Endothelial cell of umbilical vein (primary cell): ENCODE data around the gene SLC17A9. TPM values are rescaled to one million over a fixed set of nuclear protein-coding genes. Genes with fewer than 3 reads are reported as not detected.

Experiments used
- BruUV-seq: library from RNA; stranded (reverse); fragments of 400-500 nt; replicated peaks from 2 replicates; lab custom pipeline; 2021; lab: Mats Ljungman, UMichigan
- CTCF ChIA-PET: fragments of 300-600, 350-600 bp; sonication (Branson Sonifier 250); formaldehyde crosslinking; loops from one replicate; lab custom pipeline; 2021; ENCODE audit warnings: antibody characterized with exemption, inconsistent platforms; lab: Charles Lee
- POLR2A ChIA-PET: fragments of 300-600, 350-600 bp; sonication (Branson Sonifier 250); formaldehyde crosslinking; loops from one replicate; lab custom pipeline; 2021; ENCODE audit warnings: antibody characterized with exemption, inconsistent platforms; lab: Charles Lee
- DNase-seq: peaks from one replicate; pipeline ENCODE4 v3.0.0-alpha.2; 2011; ENCODE audit warnings: low read depth, low spot score
- FAIRE-seq: peaks from 2 replicates; lab custom pipeline; 2011; peaks lifted over from hg19 to GRCh38; lab: Jason Lieb, UNC
- H2AFZ ChIP-seq: 2 replicates; pipeline ENCODE4 v1.6.0; 2012; ENCODE audit warnings: low read depth, low read length, control low read depth, inconsistent platforms
- H3K27ac ChIP-seq: 2 replicates; pipeline ENCODE4 v1.5.1; 2011; ENCODE audit warnings: low read depth, mild to moderate bottlenecking, control low read depth, low read length, moderate library complexity; ENCODE audit not compliant: insufficient read depth
- H3K27me3 ChIP-seq, 2 experiments: 2 replicates each; pipeline versions ENCODE4 v1.6.0 to v1.6.1; 2011; ENCODE audit warnings: low read length in 2 of 2, mixed read lengths in 1 of 2; ENCODE audit not compliant: control insufficient read depth in 2 of 2, insufficient read depth in 2 of 2
- H3K36me3 ChIP-seq, 2 experiments: 2 replicates in 1 of 2; 3 replicates in 1 of 2; pipeline ENCODE4 v1.5.1; 2011; ENCODE audit warnings: low read length in 2 of 2, mild to moderate bottlenecking in 1 of 2, moderate library complexity in 1 of 2; ENCODE audit not compliant: control insufficient read depth in 2 of 2, insufficient read depth in 2 of 2; ENCODE audit errors: extremely low read depth in 1 of 2
- H3K4me1 ChIP-seq: 3 replicates; pipeline ENCODE4 v1.5.1; 2011; ENCODE audit warnings: mild to moderate bottlenecking, low read length; ENCODE audit not compliant: control insufficient read depth, insufficient read depth; ENCODE audit errors: extremely low read depth
- H3K4me2 ChIP-seq: 2 replicates; pipeline ENCODE4 v1.6.1; 2011; ENCODE audit warnings: low read length, control low read depth, mixed read lengths; ENCODE audit not compliant: insufficient read depth
- H3K4me3 ChIP-seq, 3 experiments: fragments of 200-600 bp in 1 of 3; sonication (generic), shearing (Covaris generic) in 1 of 3; replicated peaks in 1 of 3; 2 replicates each; pipeline ENCODE4 v1.5.1; 2011 to 2016; ENCODE audit warnings: control low read depth in 3 of 3, low read length in 3 of 3, mild to moderate bottlenecking in 2 of 3, inconsistent platforms in 1 of 3, low read depth in 1 of 3, moderate library complexity in 1 of 3; ENCODE audit not compliant: insufficient read depth in 1 of 3
- H3K79me2 ChIP-seq: 2 replicates; pipeline ENCODE4 v1.6.0; 2012; ENCODE audit warnings: low read length, inconsistent platforms; ENCODE audit not compliant: control insufficient read depth, insufficient read depth
- H3K9ac ChIP-seq: replicated peaks from 2 replicates; pipeline ENCODE3; 2011; ENCODE audit warnings: low read length, control low read depth; ENCODE audit not compliant: insufficient read depth; ENCODE audit errors: extremely low read depth
- H3K9me1 ChIP-seq: replicated peaks from 3 replicates; pipeline ENCODE4 v1.6.0; 2011; ENCODE audit warnings: mild to moderate bottlenecking, low read length; ENCODE audit not compliant: control insufficient read depth, insufficient read depth; ENCODE audit errors: extremely low read depth
- H3K9me3 ChIP-seq: replicated peaks from 2 replicates; pipeline ENCODE4 v1.5.1; 2012; ENCODE audit warnings: low read length, inconsistent platforms; ENCODE audit not compliant: control insufficient read depth, insufficient read depth
- H4K20me1 ChIP-seq: replicated peaks from 2 replicates; pipeline ENCODE3; 2011; ENCODE audit warnings: mild to moderate bottlenecking, low read length; ENCODE audit not compliant: control insufficient read depth, insufficient read depth; ENCODE audit errors: extremely low read depth
- EZH2 ChIP-seq: IDR thresholded peaks from 2 replicates; pipeline ENCODE4 v1.6.1; 2012; ENCODE audit warnings: borderline replicate concordance, low read depth, mild to moderate bottlenecking, moderate library complexity, low read length, inconsistent platforms; ENCODE audit not compliant: severe bottlenecking
- FOS ChIP-seq: IDR thresholded peaks from 2 replicates; pipeline ENCODE4 v1.6.1; 2011; ENCODE audit warnings: mild to moderate bottlenecking, low read length, moderate library complexity, borderline replicate concordance; ENCODE audit not compliant: insufficient read depth
- GATA2 ChIP-seq: IDR thresholded peaks from 2 replicates; pipeline ENCODE4 v1.7.0; 2011; ENCODE audit warnings: low read depth, mild to moderate bottlenecking, moderate library complexity, mixed read lengths, low read length; ENCODE audit not compliant: insufficient read length, insufficient read depth
- JUN ChIP-seq: IDR thresholded peaks from 2 replicates; pipeline ENCODE4 v1.6.1; 2011; ENCODE audit warnings: borderline replicate concordance, low read depth; ENCODE audit not compliant: insufficient read length, insufficient read depth
- MYC ChIP-seq: IDR thresholded peaks from one replicate; pipeline ENCODE4 v1.6.1; 2011; ENCODE audit warnings: mild to moderate bottlenecking, low read depth, low read length
- POLR2A ChIP-seq: IDR thresholded peaks from 2 replicates; pipeline ENCODE4 v1.6.1; 2012; ENCODE audit warnings: low read depth, mild to moderate bottlenecking, control low read depth, low read length
- POLR2AphosphoS5 ChIP-seq: IDR thresholded peaks from 2 replicates; pipeline ENCODE4 v1.6.1; 2012; ENCODE audit warnings: low read depth, mild to moderate bottlenecking, control low read depth, low read length, moderate library complexity; ENCODE audit not compliant: insufficient read depth
- dilution Hi-C: fragments of 300-500 bp; cut with MboI; formaldehyde crosslinking; loops from one replicate; pipeline ENCODE4 v1.15.0; 2019; ENCODE audit warnings: low sequenced_read_pairs; ENCODE audit not compliant: extremely low pct_ligation_motif_present
- intact Hi-C: fragments of 100-400 bp; cut with micrococcal nuclease; formaldehyde crosslinking; loops from one replicate; pipeline ENCODE4 v1.10.0; 2022
- polyA plus RNA-seq, 4 experiments: library from polyadenylated mRNA; depleted of rRNA in 3 of 4; stranded (reverse) in 3 of 4; unstranded in 1 of 4; fragments of >200 nt; gene quantifications; 2 replicates each; pipeline versions ENCODE4 v1.2.1 to v1.2.3, GENCODE V29; 2011 to 2012; ENCODE audit warnings: missing spikeins in 1 of 4
- total RNA-seq: library from RNA; stranded (reverse); gene quantifications from 2 replicates; pipeline ENCODE4 v1.2.3, GENCODE V29; 2021
- TF ChIP-seq, protein P1 (sequence below), 2 donors: IDR thresholded peaks; 1 replicate in 1 of 2; 2 replicates in 1 of 2; pipeline ENCODE4 v1.5.1; 2011; ENCODE audit warnings: low read length in 2 of 2, mild to moderate bottlenecking in 2 of 2, moderate library complexity in 2 of 2, control low read depth in 1 of 2, inconsistent platforms in 1 of 2, low read depth in 1 of 2; ENCODE audit not compliant: insufficient read depth in 1 of 2; ENCODE audit errors: extremely low read depth in 1 of 2
- TF ChIP-seq, protein P2 (sequence below): IDR thresholded peaks from 2 replicates; pipeline ENCODE4 v1.6.1; 2011; ENCODE audit not compliant: insufficient read depth, insufficient read length

SLC17A9 gene
- total and polyA plus RNA-seq, 2 donors (not counting 3 experiments of a cell fraction or from before 2014, with no cell fraction given) = 38.2 to 44.5 TPM

DNA sequence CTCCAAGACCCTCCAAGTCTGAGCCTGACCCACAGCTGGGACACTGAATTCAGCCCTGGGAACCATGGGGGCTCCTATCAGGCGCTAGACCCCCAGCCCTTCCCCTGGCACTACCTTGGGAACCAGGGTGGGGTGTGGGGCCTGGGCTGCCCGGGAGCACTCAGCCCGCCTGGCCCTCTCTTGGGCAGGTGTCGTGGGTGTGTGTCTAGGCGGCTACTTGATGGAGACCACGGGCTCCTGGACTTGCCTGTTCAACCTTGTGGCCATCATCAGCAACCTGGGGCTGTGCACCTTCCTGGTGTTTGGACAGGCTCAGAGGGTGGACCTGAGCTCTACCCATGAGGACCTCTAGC lies 14.6 kb downstream of the SLC17A9 start:
- no peak for FAIRE-seq
- intact Hi-C loops = no loop called here

More for the DNA sequence above, 14.6 kb downstream of the SLC17A9 start:
- ChIA-PET POLR2A (no interaction called here), CTCF (interaction anchor here (2.0 kb wide), 1 partner anchor 42 kb away, joined by 9 read pairs; no protein-coding TSS in a partner anchor)
- TF ChIP-seq GATA2 (no peak), MYC (no peak), POLR2AphosphoS5 (no peak), FOS (no peak), POLR2A (no peak), EZH2 (no peak), JUN (no peak)
- TF ChIP-seq, protein P1, sequence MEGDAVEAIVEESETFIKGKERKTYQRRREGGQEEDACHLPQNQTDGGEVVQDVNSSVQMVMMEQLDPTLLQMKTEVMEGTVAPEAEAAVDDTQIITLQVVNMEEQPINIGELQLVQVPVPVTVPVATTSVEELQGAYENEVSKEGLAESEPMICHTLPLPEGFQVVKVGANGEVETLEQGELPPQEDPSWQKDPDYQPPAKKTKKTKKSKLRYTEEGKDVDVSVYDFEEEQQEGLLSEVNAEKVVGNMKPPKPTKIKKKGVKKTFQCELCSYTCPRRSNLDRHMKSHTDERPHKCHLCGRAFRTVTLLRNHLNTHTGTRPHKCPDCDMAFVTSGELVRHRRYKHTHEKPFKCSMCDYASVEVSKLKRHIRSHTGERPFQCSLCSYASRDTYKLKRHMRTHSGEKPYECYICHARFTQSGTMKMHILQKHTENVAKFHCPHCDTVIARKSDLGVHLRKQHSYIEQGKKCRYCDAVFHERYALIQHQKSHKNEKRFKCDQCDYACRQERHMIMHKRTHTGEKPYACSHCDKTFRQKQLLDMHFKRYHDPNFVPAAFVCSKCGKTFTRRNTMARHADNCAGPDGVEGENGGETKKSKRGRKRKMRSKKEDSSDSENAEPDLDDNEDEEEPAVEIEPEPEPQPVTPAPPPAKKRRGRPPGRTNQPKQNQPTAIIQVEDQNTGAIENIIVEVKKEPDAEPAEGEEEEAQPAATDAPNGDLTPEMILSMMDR (IDR thresholded peaks at IDR 0.05; ENCODE audit: extremely low read depth in 1 of 2, insufficient read depth in 1 of 2, low read depth in 1 of 2, low read length in 2 of 2) = no peak
- TF ChIP-seq, protein P2, sequence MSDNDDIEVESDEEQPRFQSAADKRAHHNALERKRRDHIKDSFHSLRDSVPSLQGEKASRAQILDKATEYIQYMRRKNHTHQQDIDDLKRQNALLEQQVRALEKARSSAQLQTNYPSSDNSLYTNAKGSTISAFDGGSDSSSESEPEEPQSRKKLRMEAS = no peak
- peaks cover 0 to 3% of the 10 kb centered on the region in 2 experiments for H3K27me3 ChIP-seq
- no peak overlapping the region for H3K4me3 ChIP-seq
- no peak for DNase-seq
- no TSS peak for BruUV-seq
- dilution Hi-C loops = no loop called here
- H3K9ac ChIP-seq = no peak overlapping the region
- H3K27ac ChIP-seq = no peak overlapping the region
- no peaks in the 10 kb centered on the region for H3K9me1 ChIP-seq
- H3K4me2 ChIP-seq = no peak overlapping the region
- H3K4me1 ChIP-seq = no peaks in the 10 kb centered on the region
- no peaks in the 10 kb centered on the region for H3K9me3 ChIP-seq
- H2AFZ ChIP-seq = no peak overlapping the region
- H3K36me3 ChIP-seq = peaks cover 5 to 7% of the 10 kb centered on the region in 2 experiments
- H4K20me1 ChIP-seq = no peaks in the 10 kb centered on the region
- H3K79me2 ChIP-seq = no peaks in the 10 kb centered on the region
